HG02938 (cell line): ENCODE results near the gene BCL2.
"Not testable (repeated sequence)": the region's sequence is repeated elsewhere in the genome, so short reads cannot be mapped to it uniquely, and the experiment has no call there.

Experiments
- ATAC-seq: cut with Tn5 transposase; IDR thresholded peaks from one replicate; pipeline ENCODE4 v1.9.1; 2021; ENCODE audit warnings: mild to moderate bottlenecking, moderate library complexity; ENCODE audit not compliant: unreplicated experiment

Gene BCL2

GRCh38 chr18:63236921-63237846 is 82.4 kb downstream of the BCL2 start:
- no peak for ATAC-seq

- ATAC-seq, result no peak
Observed at GRCh38 chr18:63236406-63236805, 83.2 kb downstream of the BCL2 start.

GRCh38 chr18:63235920-63236319 is 83.6 kb downstream of the BCL2 start:
- not testable (repeated sequence) for ATAC-seq

GRCh38 chr18:63234841-63235240 is 84.7 kb downstream of the BCL2 start:
- ATAC-seq, result no peak

- ATAC-seq, result no peak
Observed at GRCh38 chr18:63234432-63234831, 85.1 kb downstream of the BCL2 start.

GRCh38 chr18:63233334-63233733 is 86.2 kb downstream of the BCL2 start:
- no peak for ATAC-seq

GRCh38 chr18:63232826-63233225 is 86.7 kb downstream of the BCL2 start:
- ATAC-seq, result no peak

- no peak for ATAC-seq
Observed at GRCh38 chr18:63229971-63230370, 89.6 kb downstream of the BCL2 start.

- ATAC-seq, result no peak
Observed at GRCh38 chr18:63225434-63225833, 94.1 kb downstream of the BCL2 start.

- ATAC-seq, result no peak
Observed at GRCh38 chr18:63224630-63225029, 94.9 kb downstream of the BCL2 start.

- ATAC-seq, result no peak
Observed at GRCh38 chr18:63223837-63224236, 95.7 kb downstream of the BCL2 start.

- ATAC-seq, result no peak
Observed at GRCh38 chr18:63220903-63221302, 98.7 kb downstream of the BCL2 start.

- no peak for ATAC-seq
Observed at GRCh38 chr18:63218472-63218871, 101.1 kb downstream of the BCL2 start.

GRCh38 chr18:63216516-63217311 is 102.9 kb downstream of the BCL2 start:
- ATAC-seq, result no peak

GRCh38 chr18:63213936-63214671 is 105.5 kb downstream of the BCL2 start:
- no peak for ATAC-seq

GRCh38 chr18:63213331-63213900 is 106.2 kb downstream of the BCL2 start:
- no peak for ATAC-seq

GRCh38 chr18:63210521-63210920 is 109.0 kb downstream of the BCL2 start:
- ATAC-seq, result no peak

GRCh38 chr18:63208676-63209075 is 110.9 kb downstream of the BCL2 start:
- ATAC-seq, result no peak

GRCh38 chr18:63207835-63208234 is 111.7 kb downstream of the BCL2 start:
- ATAC-seq, result no peak

GRCh38 chr18:63207143-63207790 is 112.3 kb downstream of the BCL2 start:
- ATAC-seq, result peak; percentile 54
